Sciatic nerve (tissue), 2 donors: ENCODE measurements around the gene MINPP1. TPM values are rescaled to one million over a fixed set of nuclear protein-coding genes. Genes with fewer than 3 reads are reported as not detected.
"Not testable (repeated sequence)": the region's sequence is repeated elsewhere in the genome, so short reads cannot be mapped to it uniquely, and the experiment has no call there.

Experiments
- ATAC-seq: fragments of 200-7000 bp; cut with Tn5 transposase; one replicate; pipeline ENCODE4 v1.9.1; 2020; ENCODE audit warnings: mild to moderate bottlenecking, moderate library complexity
- DNase-seq: peaks from one replicate; pipeline ENCODE4 v3.0.0-alpha.2; 2020; ENCODE audit warnings: low spot score
- intact Hi-C: fragments of 100-400 bp; cut with DNase I; formaldehyde crosslinking; loops from one replicate; pipeline ENCODE4 v1.14.2; 2022
- total RNA-seq: library from RNA; stranded (reverse); fragmentation: NEBNext Ultra II Directional; extraction: Animal tissue kit (Norgen Biotek cat#: 25700); gene quantifications from one replicate; pipeline ENCODE4 v1.2.1, GENCODE V29; 2021
- donor health status: DM: no; HTN: no; CAD: no.
- donor health status: DM: no; HTN: no; CAD: no.

MINPP1 gene
- total RNA-seq, result 11.6 TPM

GRCh38 chr10:87504640-87505365, at the start of gene MINPP1:
Gene MINPP1, plus strand, starts transcription at chr10:87504893. Its CDS starts 23 bp downstream, at chr10:87504916.
- intact Hi-C loops, result no loop called here
- peak; percentile 99 for ATAC-seq

DNA sequence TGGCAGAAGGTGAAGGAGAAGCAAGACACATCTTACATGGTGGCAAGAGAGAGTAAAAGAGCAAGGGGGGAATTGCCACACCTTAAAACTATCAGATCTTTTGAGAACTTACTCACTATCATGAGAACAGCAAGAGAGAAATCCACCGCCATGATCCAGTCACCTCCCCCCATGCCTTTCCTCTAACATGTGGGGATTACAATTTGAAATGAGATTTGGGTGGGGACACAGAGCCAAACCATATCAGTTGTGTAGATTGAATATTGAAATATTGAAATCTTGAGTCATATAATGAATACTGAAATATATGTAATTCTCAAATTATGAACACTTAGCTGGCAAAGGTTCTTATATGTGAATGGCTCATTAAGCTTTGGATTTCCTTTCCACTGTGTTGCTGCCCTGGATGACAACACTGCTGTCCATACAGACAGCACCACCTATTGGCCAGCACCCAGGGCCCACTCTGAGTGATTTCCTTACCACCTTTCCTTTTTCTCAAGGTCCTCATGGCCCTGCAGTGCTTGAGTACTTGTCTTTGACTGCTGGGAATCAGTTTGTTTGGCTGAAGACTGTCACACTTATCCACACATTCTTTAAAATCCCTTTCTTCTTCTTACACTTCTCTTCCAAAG, 48.0 kb upstream of the MINPP1 start:
- intact Hi-C loops, ATAC-seq, DNase-seq: not testable (repeated sequence)

More at GRCh38 chr10:87504640-87505365, at the start of gene MINPP1:
- DNase-seq, result peak; percentile 89

GRCh38 chr10:87461751-87462150, 42.9 kb upstream of the MINPP1 start:
- intact Hi-C loops, ATAC-seq, DNase-seq: not testable (repeated sequence)

DNA sequence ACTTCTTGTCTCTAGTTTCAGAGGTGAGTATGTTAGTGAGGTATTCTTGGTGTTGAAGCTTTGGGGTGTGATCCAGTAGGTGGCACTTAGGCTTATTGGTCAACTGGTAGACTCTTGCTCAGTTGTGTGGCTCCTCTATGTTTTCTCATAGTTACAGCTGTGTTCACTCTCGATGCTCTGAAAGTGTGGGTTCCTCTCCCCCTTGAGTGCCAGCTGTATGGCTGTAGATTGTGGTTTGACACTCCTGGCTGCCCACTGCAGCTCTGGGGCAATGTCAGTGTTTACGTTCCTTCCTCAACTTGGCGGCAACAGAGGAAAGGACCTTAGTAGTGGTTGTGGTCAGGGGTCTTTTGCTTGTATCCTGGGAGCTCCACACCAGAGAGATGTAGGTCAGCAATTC, 37.8 kb upstream of the MINPP1 start:
- DNase-seq, ATAC-seq, intact Hi-C loops: not testable (repeated sequence)

GRCh38 chr10:87488733-87489132, 16.0 kb upstream of the MINPP1 start:
- ATAC-seq, intact Hi-C loops: not testable (repeated sequence)

GRCh38 chr10:87490285-87490684, 14.4 kb upstream of the MINPP1 start:
- DNase-seq, intact Hi-C loops, ATAC-seq: not testable (repeated sequence)

More at GRCh38 chr10:87488733-87489132, 16.0 kb upstream of the MINPP1 start:
- not testable (repeated sequence) for DNase-seq

- ATAC-seq, DNase-seq, intact Hi-C loops: not testable (repeated sequence)
Measured at GRCh38 chr10:87492450-87492849, 12.2 kb upstream of the MINPP1 start.

DNA sequence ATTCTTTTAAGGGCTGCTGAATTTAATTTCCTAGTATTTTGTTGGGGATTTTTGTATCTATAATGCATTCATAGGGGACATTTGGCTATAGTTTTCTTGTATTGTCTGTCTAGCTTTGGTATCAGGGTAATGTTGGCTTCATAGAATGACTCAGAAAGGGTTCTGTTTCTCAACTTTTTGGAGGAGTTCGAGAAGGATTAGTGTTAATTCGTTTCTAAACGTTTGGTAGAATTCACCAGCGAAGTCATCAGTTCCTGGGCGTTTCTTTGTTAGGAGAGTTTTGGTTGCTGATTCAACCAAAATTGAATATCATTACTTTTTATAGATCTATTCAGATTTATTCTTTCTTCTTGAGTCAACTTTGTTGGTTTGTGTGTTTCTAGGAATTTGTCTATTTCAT, 9.2 kb upstream of the MINPP1 start:
- DNase-seq, ATAC-seq, intact Hi-C loops: not testable (repeated sequence)

DNA sequence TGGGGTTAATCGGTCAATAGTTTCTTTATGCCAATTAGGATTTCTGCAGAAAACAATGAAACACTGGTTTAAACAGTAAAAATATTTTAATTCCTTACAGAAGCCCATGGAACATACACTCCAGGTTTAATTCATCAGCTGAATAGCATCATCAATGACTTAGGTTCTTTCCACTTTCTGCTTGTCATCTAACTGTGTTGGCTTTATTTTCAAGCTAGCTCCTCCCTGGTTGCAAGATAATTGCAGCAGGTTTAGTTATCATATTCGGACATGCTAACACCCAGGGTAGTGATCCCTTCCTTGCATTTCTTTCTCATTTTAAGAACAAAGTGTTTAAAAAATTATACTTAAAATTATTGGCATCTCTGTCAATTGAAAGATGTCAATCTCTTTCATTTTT, 7.3 kb upstream of the MINPP1 start:
- ATAC-seq, intact Hi-C loops, DNase-seq: not testable (repeated sequence)

DNA sequence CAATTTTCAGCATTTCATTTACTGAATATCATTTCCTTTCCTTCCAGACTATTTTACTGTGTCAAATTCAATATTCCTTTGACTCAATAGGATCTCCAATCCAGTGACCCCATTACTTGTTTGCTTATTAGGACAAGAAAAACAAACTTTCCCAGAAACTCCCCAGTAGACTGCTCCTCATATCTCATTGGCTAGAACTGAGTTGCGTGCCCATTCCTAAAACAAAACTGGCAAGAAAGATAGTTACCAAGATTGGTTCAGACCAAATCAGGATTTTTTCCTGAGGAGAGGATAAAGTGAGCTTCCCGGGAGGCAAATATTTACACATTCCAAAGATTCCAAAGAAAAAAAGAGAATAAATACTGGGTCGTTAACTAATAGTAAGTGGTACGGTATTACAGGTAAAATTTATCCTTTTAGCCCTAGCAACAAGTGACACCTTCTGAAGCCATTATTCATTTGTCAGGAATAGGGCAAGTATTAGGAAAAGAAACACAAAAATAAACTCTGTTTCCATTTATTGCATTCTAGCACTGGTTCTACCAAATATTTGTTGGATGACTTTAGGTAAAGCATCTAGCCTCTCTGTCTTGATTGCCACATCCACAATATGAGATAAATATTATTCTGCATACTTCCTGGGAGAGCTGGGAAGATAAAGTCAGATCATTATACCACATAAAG, 6.4 kb upstream of the MINPP1 start:
- intact Hi-C loops, DNase-seq, ATAC-seq: not testable (repeated sequence)

DNA sequence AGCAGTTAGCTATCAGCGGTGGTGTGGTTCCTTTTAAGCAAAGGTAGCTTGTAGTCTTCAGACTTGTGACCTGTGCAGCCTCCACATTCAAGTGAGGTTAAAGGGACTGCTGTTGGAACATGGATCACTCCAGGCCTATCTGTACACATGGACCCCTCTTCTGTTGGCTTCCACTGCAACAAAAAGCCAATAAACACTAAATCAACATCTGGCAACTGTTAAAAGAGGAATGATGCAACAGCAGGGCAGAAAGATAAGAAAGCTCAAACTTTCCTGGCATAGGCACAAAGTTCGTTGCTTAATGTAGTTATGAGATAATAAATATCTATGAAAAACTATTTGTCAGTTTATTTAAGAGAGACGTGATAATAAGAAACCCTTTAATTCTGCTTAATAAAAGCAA, 4.0 kb upstream of the MINPP1 start:
- intact Hi-C loops, result no loop called here
- ATAC-seq, result no peak
- no peak for DNase-seq

- intact Hi-C loops, result no loop called here
- ATAC-seq, result no peak
Measured at GRCh38 chr10:87503401-87503800, 1.3 kb upstream of the MINPP1 start.

DNA sequence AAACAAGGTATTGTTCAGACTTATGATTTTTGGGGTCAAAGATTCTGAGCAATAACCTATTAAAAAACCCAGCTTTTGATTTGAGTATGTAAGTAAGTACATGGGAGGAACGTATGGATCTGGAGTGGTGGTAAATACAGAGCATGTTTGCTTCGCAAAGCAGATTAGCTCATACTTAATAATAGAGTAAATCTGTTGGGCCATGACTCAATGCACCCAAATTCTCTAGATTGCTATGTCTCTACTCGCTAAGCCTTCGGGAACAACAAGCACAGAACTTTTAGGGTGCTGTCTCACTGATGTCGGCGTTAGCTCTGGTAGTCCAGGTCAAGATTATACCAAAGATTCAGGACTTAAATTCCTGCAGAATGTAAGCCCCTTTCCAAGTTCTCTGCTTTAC, 807 bp upstream of the MINPP1 start:
- DNase-seq (no peak), ATAC-seq (no peak)
- intact Hi-C loops, result no loop called here

More at GRCh38 chr10:87503401-87503800, 1.3 kb upstream of the MINPP1 start:
- no peak for DNase-seq

DNA sequence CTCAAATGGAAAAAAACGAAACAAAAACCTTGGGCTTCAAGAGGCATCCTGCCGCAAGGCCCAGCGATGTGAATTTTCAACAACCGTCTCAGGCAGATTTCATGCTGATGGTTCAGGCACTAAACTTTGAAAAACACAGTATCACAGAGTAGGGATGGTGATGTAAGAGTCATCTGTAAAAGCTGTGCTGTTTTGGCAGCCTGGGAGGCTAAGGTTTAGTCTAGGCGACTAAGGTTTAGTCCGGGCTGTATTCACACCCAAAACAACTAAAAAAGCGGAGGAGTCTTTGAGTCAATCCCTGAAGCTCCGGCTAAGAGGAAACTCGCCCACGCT, 420 bp upstream of the MINPP1 start:
- intact Hi-C loops, result no loop called here
- DNase-seq, result no peak
- no peak for ATAC-seq

GRCh38 chr10:87505366-87506111, 846 bp downstream of the MINPP1 start:
- DNase-seq, result peak; percentile 61
- ATAC-seq, result peak; percentile 79
- intact Hi-C loops, result no loop called here

GRCh38 chr10:87506956-87507355, 2.3 kb downstream of the MINPP1 start:
- intact Hi-C loops, result no loop called here
- no peak for ATAC-seq
- no peak for DNase-seq

DNA sequence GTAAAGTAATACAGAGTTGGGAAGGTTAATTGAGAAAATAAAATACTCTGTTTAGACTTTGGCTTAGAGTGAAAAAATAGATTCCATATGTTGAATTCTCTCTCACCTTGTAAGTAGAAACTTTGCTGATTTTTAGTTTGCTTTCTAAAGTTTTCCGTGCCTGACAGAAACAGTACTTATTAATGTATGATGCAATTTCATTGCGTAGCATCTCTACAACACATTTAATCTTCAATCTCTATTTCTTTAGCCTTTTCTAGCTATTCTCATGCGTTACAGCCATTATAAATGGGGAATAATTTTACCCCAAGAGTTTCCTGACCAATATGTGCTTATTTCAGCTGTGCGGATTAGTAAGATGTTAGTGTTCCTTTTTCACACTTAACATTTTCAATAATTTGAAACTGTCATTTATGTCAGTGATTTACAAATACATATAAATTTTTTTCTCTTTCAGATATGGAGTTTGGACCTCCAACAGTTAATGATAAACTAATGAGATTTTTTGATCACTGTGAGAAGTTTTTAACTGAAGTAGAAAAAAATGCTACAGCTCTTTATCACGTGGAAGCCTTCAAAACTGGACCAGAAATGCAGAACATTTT, 3.3 kb downstream of the MINPP1 start:
- DNase-seq, result no peak
- intact Hi-C loops, result no loop called here
- ATAC-seq, result no peak

DNA sequence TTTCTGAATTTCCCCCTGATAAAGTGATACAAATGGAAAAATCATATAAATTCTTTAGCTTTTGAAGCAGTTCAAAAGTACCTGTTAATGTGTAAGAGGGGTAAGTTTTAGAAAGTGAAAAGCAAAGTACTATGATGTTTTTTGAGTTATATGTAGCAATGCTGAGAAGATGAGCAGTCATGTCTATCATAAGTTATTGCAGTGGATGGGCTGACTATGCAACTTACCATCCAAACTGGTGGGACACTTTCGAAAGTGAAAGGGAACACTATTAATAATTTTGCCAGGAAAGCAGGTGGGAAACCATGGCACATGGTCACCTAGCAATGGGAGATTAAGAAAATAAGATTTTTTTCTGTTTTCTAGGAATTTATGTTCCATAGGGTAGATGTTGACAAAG, 4.1 kb downstream of the MINPP1 start:
- no peak for ATAC-seq
- intact Hi-C loops, result no loop called here
- DNase-seq, result no peak

- DNase-seq, result no peak
- no peak for ATAC-seq
- intact Hi-C loops, result no loop called here
Measured at GRCh38 chr10:87510025-87510424, 5.3 kb downstream of the MINPP1 start.
